ENCODE data around the gene MROH2A. TPM values are rescaled to one million over a fixed set of nuclear protein-coding genes. Genes with fewer than 3 reads are reported as not detected.

The MROH2A gene
- polyA plus RNA-seq, 3 donors = 0.09 to 2.2 (median 0.14) TPM

DNA sequence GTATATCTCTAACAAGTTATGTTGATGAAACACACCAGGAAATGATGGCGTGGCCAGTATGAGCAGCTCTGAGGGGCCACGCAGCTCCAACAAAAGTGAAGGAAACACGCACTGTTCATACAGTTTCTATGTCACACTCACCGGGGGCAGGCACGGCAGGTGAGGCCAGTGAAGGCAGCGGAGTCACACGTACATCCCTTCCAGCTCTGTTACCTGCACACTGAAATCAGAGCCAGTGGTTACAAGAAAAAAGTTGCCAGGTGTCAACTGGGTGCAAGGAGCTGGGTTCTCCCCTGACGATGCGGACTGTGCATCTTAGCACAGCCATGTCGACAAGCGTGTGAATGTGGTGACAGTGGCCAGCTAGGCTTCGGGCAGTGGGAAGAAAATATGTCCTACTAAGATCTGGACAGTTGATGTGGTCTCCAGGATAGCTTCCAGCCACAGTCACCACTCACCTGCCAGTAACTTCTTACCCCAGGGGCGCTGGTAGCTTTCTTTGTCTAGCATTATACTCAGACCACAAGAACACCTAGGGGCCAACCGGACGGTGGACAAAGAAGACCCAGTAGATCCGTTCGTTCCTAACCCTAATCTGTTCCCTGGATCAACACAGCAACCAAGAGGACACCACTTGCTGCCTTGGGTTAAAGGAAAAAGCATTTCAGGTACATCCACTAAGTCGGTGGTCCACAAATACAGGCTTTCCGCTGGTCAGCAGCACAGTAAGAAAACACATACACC is 66.1 kb downstream of the MROH2A start:
- no peak overlapping the region for H3K27ac ChIP-seq (ENCODE audit: low read depth, low read length)
- 92 to 96% (median 95%) methylated on average over 19 of the region's 19 CpGs for WGBS, 3 donors

DNA sequence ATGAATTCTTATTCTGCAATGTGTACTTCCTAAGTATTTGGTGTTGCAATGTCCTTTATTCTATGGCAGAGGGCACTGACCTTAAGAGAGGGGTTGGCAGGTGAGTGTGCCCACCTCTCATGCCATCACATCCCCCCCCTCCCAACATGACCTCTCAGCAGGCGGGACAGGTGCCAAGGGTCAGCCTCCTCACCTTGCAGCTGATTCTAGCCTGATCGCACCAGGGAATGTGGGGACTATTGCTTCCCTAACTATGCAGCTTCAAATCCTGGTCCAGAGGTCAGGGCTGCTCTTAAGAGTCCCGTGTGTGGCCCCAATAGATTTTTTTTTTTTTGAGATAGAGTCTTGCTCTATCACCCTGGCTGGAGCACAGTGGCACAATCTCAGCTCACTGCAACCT is 66.7 kb downstream of the MROH2A start:
- no peak overlapping the region for H3K27ac ChIP-seq (ENCODE audit: low read depth, low read length)
- WGBS, 3 donors = 92 to 95% (median 94%) methylated on average over 3 of the region's 3 CpGs

DNA sequence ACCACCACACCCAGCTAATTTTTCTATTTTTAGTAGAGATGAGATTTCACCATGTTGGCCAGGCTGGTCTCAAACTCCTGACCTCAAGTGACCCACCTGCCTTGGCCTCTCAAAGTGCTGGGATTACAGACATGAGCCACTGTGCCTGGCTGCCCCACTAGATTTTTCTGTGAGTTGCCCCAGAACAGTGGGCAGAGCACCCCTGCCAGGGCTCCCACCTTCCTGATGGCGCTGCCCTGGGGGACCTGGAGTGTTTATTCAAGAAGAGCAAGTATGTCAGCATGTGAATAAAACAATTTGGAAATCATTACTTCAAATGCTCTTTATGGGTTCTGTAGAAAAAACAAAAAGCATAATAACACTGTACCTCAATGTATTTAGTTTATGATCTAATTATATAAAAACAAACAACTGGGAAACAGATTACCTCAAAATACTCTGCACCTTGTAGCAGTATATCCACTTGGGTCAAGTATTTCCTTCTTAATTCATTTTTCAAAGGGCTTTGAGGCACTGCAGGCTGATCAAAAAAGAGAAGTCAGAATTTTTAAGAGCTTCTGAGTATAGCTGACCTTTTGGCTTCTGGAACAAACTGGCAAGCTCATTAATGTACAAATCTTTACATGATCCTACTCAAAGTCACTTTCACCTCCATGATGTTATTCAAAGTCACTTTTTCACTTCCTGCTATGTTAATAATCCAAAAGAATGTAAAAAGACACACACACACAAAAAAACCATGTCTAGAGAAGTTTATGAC is 67.4 kb downstream of the MROH2A start:
- 93 to 100% (median 100%) methylated on average over 1 of the region's 1 CpG for WGBS, 3 donors
- H3K27ac ChIP-seq (ENCODE audit: low read depth, low read length) = no peak overlapping the region

DNA sequence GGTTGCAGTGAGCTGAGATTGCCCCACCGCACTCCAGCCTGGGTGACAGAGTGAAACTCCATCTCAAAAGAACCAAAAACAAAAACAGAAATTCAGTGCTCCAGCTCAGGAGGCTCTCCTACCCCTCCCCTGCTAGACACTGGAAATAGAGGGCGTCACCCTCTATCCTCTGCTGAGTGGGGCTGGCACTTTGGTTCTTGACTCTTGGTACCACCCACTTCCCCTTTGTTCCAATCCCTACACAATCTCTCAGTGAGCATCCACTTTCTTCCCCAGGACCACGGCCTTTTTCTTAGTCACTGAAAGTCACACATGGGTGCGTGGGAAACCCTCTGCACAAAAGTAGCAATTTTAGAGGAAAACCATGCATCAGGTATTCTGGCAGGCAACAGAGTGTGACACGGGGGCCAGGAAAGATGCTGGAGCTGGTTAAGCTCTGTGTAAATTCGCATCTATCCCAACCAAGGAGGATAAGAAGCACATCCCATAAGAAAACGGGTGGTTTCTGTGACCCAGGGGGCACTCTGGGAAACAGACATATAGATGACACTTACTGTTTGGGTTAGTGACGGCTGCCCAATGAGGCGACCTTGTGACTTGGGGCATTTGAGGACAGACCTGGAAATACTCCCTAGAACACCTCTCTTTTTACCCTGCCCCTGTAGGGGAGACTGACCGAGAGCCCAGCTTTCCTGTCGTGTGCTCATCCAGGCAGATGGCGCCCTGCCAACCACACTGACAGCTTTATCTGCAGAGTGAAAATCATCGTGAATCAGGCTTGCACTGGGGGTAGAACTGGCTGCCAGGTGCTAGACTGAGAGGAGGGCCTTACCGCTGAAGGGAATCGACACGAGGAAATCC is 68.5 kb downstream of the MROH2A start:
- WGBS, 3 donors = 84 to 88% (median 87%) methylated on average over 16 of the region's 16 CpGs

DNA sequence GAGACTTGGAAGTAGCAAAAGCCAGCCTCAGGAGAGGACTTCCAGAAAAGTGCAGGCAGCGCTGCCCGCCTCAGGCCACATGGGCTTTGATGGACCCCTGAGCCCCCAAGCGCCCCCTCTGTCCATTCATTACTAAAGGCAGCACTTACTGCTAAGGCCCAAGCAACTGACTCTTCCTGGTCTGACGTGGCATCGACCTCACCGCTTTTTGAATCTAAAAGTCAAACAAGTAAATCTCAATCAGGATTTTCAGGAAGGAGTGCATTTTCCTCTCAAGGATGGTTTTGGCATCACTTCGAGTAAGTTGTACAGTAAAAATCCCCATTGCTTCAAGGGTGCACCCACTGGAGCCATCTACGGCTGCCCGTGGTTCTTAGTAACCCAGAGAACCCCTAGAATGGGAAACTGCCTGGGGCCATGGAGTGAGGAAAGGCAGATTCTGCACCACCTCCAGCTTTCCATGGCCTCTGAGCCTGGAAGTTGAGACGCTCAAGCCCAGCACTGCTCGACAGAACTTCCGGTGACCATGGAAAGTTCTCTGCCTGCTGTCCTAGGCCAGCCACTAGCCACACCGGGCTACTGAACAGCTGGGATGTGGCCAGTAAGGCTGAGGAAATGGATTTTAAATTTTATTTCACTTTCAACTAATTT is 69.2 kb downstream of the MROH2A start:
- H3K27ac ChIP-seq (ENCODE audit: low read depth, low read length) = no peak overlapping the region
- WGBS, 3 donors = 97 to 98% (median 97%) methylated on average over 13 of the region's 13 CpGs

More for the DNA sequence above, 68.5 kb downstream of the MROH2A start:
- H3K27ac ChIP-seq (ENCODE audit: low read depth, low read length) = no peak overlapping the region

DNA sequence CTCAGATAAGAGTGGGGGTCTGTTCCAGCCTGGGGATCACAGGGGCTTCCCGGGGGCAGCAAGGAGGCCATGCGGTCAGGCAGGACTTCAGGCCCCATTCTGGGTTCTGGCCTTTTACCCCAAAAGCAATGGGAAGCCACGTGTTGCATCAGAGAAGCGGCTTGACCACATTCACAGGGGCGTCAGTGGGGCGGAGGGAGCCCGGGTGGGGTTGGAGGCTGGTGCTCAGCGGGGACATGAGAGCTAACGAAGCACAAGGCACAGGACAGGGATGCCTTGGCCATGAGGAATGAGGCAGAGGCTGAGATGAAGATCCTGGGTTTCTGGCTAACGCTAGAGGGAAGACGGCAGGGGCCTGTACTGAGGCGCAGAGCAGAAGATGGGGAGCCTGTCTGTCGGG is 70.1 kb downstream of the MROH2A start:
- 82 to 96% (median 87%) methylated on average over 13 of the region's 13 CpGs for WGBS, 3 donors
- H3K27ac ChIP-seq (ENCODE audit: low read depth, low read length) = no peak overlapping the region

DNA sequence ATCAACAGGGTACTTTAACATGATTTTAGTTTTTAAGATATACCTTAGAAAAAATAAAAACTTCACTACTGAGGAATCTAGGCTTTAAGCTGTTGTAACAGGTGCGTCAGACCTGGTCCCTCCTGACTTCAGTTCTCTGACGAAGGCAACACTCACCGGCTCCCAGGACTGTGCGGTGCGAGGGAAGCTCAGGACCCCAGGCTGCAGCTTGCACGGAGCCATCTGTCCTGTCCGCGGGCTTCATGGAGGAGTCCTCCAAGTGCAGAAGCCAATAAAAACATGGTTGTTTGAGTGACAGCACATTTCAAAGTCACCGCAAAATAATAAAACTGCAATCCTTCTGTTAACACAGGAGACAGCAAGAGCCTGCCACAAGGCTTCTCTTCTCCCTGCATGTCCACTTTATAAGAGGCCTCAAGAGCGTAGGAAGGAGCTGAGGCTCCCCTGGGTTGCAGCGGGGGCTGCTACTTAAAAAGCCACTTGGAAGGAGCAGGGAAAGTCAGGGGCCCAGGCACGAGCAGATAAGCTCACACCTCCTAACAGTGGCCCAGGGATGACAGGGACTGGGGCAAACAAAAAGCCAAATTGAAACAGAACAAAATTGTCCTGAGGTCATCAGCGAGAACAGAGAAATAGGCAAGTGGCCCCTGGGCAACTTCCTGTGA is 71.6 kb downstream of the MROH2A start:
- 94 to 97% (median 96%) methylated on average over 13 of the region's 13 CpGs for WGBS, 3 donors
- H3K27ac ChIP-seq (ENCODE audit: low read depth, low read length) = no peak overlapping the region

DNA sequence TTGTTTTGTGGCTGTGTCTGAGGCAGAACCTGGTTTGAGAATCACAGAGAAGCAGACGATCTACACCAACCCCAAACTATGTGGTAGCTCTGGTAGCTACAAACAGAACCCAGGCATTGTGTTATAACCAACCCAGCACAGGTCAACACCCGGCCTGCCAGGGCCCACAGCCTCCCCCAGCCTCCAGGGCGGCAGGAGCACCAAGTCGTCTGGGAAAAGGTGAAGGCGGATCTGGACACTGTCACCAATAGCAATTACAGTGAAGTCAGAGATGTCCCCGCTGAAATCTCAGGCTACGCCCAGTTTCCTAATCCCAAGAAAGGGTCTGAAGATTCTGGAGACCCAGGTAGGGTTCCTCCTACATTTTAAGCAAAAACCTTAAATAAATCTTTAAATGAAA is 72.6 kb downstream of the MROH2A start:
- no peak overlapping the region for H3K27ac ChIP-seq (ENCODE audit: low read depth, low read length)
- WGBS, 3 donors = 91 to 93% (median 93%) methylated on average over 7 of the region's 7 CpGs

DNA sequence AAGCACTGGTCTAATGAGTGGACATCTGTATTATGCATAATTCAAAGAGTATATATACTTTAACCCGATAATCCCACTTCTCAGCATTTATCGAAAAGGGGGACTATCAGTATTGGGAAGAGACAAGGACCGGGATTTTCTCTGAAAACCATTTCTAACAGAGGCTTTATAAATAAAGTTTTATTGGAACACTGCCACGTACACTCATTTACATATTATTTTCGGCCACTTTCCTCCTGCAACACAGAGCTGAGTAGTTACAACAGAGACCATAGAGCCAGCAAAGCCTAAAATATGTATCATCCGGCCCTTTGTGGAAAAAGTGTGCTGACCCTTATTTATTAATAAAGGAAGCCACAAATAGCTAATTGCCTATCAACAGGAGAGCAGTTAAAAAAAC is 73.0 kb downstream of the MROH2A start:
- 95 to 97% (median 97%) methylated on average over 6 of the region's 6 CpGs for WGBS, 3 donors
- no peak overlapping the region for H3K27ac ChIP-seq (ENCODE audit: low read depth, low read length)

DNA sequence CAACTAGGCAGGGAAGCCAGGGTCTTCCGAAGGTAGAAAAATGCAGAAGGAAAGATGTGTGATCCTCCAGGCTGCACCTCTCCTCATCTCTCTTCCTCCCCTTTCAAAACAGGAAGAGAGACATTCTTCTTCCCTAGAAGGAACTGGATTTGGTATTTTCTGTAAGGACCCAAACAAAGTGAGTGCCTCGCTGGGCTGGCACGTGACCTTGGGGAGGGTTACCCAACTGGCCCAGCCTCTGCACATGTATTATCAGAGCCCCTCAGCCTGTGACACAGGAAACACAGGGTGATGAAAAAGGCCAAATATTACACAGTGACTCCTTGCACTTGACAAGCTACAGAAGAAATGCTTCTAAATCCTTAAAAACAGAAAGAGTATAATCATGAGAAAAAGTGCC is 73.9 kb downstream of the MROH2A start:
- 47 to 79% (median 62%) methylated on average over 3 of the region's 3 CpGs for WGBS, 3 donors

DNA sequence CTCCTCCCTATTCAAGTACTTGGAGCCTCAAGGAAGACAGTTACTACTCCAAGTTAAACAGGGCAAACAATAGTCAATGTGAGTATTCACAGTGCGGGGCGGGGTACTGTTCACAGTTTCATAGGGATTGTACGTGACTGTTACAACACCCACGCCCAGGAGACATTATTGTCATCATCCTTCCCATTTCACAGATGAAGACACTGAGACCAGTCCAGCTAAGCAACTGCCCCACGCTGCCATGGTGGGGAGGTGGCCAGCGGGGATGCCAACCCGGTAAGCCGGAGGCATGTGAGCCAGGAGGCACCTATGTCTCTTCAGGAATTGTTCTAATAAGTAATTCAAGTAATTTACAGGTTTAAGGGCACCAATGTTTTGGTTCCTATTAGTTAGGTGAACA is 75.2 kb downstream of the MROH2A start:
- H3K27ac ChIP-seq (ENCODE audit: low read depth, low read length) = no peak overlapping the region
- WGBS, 3 donors = 39 to 52% (median 48%) methylated on average over 8 of the region's 8 CpGs

More for the DNA sequence above, 73.9 kb downstream of the MROH2A start:
- H3K27ac ChIP-seq (ENCODE audit: low read depth, low read length) = no peak overlapping the region

DNA sequence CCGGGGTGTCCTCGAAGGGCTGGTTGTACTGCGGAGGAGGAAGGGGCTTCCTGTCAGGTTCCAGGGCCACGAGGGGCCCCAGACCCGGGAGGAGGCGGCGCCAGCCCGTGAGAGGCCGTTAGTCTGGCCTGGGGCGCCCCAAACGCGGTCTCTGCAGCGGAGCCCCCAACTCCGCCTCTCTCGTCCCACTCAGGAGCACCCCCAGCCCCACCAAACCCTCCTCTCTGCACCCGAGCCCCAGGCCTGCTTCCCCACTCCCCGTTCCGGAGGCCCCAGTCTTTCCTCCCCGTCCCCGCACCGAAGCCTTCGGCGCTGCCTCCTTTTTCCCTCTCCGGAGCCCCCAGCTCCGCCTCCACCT is 75.7 kb downstream of the MROH2A start:
- no peak overlapping the region for H3K27ac ChIP-seq (ENCODE audit: low read depth, low read length)
- WGBS, 3 donors = 0 to 2% (median 1%) methylated on average over 20 to 25 of the region's 25 CpGs

DNA sequence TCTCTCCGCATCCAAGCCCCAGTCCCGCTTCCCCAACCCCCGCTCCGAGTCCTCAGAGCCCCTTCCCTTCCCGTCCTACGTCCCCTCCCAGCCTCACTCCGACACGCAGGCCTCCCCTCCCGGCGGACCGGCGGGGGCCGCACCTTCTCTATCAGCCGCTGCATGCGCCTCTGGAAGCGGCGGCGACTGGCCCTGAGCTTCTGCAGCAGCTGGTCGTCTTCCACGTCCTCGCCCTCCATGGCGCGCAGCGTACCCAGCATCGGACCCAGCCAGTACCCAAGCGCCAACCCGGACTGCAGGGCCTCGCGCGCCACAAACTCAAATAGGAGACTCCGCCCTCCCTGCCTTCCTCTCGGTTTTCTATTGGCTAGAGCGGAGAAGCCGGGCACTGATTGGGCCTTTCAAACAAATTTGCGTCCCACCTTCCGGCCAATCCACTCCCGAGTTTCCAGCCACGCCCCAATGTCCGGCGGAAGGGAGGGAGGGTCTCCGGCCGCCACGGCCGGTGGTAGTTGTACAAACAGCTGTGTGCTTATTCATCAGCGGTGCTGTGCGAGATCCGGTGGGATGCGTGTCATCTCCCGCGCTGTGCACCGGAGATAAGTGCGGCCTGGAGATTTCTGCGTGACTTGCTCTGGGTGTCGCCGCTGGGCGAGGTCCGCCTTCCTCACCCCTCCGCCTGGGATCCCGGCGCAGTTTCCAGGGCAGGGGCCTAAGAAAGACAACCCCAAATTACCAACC is 76.3 kb downstream of the MROH2A start, which contains the start of gene HJURP:
Gene HJURP, minus strand, starts transcription at position 295 of the 741 bp plus-strand sequence. Its CDS starts 35 bp downstream, at position 260.
- WGBS, 3 donors = 0 to 1% (median 1%) methylated on average over 59 to 60 of the region's 60 CpGs
- no peak within 1 kb of the TSS for H3K27ac ChIP-seq (ENCODE audit: low read depth, low read length)

DNA sequence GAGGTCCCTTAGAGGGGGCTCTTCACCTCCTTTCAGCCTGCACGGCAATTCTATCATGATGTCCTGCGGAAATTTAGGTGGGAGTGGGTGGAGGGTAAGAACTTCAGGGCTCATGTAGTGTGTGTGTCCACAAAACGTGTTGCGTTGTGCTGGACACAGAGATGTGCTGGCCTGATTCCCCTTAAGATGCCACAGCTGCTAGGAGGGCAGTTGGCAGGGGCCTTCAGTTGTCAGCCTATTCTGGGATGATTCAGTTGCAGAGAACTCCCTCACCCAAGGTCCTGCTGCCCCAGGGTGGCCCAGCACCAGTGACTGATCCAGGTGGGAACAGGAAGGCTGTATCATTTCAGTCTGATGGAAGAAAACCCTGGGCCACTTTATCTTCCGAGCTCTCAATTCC is 77.2 kb downstream of the MROH2A start:
- 89 to 94% (median 90%) methylated on average over 5 of the region's 5 CpGs for WGBS, 3 donors
- no peak overlapping the region for H3K27ac ChIP-seq (ENCODE audit: low read depth, low read length)

DNA sequence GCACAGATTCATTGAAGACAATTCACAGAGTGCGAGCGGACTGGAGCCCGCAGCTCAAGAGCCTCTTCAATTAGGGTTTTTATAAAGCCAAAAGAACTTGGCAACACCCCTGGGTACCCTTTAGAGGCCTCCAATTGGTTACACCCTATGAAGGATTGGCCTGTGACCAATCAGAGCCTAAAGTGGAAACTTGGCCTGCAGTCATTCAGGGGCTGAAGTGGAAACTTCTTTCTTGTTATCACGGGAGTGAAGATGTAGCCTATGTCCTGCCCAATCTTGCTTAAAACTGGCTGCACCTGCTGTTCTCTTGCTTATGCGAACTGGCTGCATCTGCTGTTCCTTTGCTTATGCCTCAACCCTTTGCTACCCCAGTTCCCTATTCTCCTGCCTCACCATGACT is 78.1 kb downstream of the MROH2A start:
- 88 to 97% (median 92%) methylated on average over 5 of the region's 5 CpGs for WGBS, 3 donors
- no peak overlapping the region for H3K27ac ChIP-seq (ENCODE audit: low read depth, low read length)

DNA sequence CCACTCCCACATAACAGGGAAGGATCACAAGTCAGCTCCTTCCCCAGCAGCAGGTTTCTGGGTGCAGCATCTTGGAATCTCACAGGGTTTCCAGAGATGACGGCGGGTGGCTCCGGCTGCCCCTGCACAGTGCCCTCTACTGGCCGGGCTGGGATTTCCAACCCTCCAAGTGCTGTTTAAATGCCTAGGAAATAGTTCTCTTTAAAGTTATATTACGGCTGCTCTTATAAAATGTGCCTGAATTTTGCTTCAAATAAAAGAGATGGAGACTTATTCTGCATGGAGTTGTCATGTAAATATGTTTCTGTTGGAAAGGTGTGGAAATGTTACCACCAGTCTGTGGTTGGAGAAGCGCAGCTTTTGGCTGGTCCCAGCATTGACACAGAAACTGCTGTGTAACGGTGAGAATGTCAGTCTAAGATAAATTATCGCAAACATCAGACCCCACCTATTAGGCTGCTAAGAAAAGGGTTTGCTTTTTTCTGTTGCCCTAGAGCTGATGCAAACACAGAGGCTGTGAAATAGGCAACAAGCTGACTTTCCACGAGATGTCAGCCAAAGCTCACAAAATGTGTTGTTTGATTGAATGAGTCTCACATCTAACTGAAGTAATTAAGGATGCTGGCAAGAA is 79.5 kb downstream of the MROH2A start:
- no peak overlapping the region for H3K27ac ChIP-seq (ENCODE audit: low read depth, low read length)
- 33 to 38% (median 38%) methylated on average over 9 of the region's 9 CpGs for WGBS, 3 donors

DNA sequence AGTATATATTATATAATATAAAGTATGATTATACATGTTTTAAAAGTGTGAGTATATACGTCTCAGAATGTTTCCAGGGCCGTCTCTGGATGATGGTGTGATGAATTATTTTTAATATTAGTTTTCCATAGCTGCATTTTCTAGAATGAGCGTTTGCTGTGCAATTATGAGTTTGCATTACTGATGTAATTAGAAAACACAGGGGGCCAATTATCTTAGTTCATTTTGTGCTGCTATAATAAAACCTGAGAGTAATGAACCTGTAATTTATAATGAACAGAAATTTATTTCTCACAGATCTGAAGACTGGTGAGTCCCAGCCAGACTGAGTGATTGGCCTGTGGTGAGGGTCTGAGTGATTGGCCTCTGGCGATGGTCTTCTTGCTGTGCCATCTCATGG is 80.2 kb downstream of the MROH2A start:
- 73 to 88% (median 86%) methylated on average over 4 of the region's 4 CpGs for WGBS, 3 donors
- no peak overlapping the region for H3K27ac ChIP-seq (ENCODE audit: low read depth, low read length)

All from adipose tissue (tissue), 3 donors.